Measurements from ENCODE around the gene RPS26.

DNA sequence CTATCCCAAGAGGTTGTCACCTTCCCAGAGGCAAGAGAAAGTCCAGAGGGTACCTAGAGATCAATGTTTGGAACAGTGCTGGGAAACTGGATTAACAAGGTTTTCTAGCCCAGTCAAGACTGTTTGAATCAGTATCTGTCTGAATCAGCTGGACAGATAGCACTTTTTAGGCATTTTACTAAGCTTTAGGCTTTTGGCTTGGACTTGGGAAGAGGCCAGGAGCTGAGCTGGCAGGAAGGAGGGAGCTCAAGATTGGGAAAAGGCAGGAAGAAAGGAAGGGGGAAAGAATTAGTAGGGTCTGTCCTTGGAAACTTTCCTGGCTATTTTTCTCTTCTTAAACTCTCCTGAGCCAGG is 12.6 kb upstream of the RPS26 start:
- TF ChIP-seq POLR2A (IDR thresholded peaks at IDR 0.05) = no peak
- TF ChIP-seq, protein P1, sequence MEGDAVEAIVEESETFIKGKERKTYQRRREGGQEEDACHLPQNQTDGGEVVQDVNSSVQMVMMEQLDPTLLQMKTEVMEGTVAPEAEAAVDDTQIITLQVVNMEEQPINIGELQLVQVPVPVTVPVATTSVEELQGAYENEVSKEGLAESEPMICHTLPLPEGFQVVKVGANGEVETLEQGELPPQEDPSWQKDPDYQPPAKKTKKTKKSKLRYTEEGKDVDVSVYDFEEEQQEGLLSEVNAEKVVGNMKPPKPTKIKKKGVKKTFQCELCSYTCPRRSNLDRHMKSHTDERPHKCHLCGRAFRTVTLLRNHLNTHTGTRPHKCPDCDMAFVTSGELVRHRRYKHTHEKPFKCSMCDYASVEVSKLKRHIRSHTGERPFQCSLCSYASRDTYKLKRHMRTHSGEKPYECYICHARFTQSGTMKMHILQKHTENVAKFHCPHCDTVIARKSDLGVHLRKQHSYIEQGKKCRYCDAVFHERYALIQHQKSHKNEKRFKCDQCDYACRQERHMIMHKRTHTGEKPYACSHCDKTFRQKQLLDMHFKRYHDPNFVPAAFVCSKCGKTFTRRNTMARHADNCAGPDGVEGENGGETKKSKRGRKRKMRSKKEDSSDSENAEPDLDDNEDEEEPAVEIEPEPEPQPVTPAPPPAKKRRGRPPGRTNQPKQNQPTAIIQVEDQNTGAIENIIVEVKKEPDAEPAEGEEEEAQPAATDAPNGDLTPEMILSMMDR (IDR thresholded peaks at IDR 0.05) = no peak
- no peak for TF ChIP-seq POLR2AphosphoS5 (IDR thresholded peaks at IDR 0.05)

Data from upper lobe of left lung (tissue), 4 donors.